OCI-LY7 (cell line): ENCODE measurements around the gene TMEM208.

Experiments used
- CTCF ChIP-seq: fragments of 200-600 bp; sonication (generic); conservative IDR thresholded peaks from 2 replicates; pipeline ENCODE4 v1.5.1; 2014; ENCODE audit warnings: mild to moderate bottlenecking, antibody characterized with exemption, low read length, moderate library complexity, mixed read lengths
- EZH2phosphoT487 ChIP-seq: fragments of 200-600 bp; sonication (generic); IDR thresholded peaks from 2 replicates; pipeline ENCODE4 v1.6.1; 2018; ENCODE audit warnings: low read depth, borderline replicate concordance, mild to moderate bottlenecking, mixed run types, antibody characterized with exemption, low read length, moderate library complexity, mixed read lengths

GRCh38 chr16:67226804-67227566 is at the start of gene TMEM208:
- TF ChIP-seq CTCF (peak; percentile 71), EZH2phosphoT487 (no peak)
